GM18508 (cell line): ENCODE measurements around the gene ADAMTS14.

Experiments used
- ATAC-seq: cut with Tn5 transposase; IDR thresholded peaks from one replicate; pipeline ENCODE4 v1.9.1; 2021; ENCODE audit warnings: moderate number of reproducible peaks; ENCODE audit not compliant: insufficient read depth, unreplicated experiment

ADAMTS14 gene

GRCh38 chr10:70673043-70673928 lies 980 bp downstream of the ADAMTS14 start:
- ATAC-seq: no peak

- ATAC-seq: no peak
Observed at GRCh38 chr10:70673929-70674559, 1.7 kb downstream of the ADAMTS14 start.

DNA sequence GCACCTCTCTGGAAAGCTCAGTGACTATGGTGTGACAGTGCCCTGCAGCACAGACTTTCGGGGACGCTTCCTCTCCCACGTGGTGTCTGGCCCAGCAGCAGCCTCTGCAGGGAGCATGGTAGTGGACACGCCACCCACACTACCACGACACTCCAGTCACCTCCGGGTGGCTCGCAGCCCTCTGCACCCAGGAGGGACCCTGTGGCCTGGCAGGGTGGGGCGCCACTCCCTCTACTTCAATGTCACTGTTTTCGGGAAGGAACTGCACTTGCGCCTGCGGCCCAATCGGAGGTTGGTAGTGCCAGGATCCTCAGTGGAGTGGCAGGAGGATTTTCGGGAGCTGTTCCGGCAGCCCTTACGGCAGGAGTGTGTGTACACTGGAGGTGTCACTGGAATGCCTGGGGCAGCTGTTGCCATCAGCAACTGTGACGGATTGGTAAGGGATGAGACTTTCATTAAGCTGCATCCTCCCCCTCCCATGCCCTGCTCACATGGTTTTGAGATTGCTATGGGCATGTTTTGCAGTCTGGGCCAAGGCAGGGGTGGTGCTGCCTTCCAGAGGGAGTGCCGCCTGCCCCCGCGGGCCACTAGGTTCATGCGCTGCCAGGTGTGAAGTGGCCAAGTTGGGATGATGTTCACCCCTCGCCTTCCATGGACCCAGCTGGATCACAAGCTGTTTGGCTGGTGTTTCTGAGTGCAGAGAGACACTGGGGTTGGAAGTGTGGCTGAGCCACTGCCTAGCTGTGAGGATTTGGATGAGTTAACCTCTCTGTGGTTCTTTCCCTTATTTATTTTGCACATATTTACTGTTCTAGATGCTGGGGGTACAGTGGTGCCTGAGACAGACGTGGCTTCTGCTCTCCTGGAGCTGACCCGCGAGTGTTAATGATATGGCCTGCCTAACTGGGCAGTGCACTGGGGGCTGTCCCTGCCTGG lies 2.5 kb downstream of the ADAMTS14 start:
- ATAC-seq: no peak

DNA sequence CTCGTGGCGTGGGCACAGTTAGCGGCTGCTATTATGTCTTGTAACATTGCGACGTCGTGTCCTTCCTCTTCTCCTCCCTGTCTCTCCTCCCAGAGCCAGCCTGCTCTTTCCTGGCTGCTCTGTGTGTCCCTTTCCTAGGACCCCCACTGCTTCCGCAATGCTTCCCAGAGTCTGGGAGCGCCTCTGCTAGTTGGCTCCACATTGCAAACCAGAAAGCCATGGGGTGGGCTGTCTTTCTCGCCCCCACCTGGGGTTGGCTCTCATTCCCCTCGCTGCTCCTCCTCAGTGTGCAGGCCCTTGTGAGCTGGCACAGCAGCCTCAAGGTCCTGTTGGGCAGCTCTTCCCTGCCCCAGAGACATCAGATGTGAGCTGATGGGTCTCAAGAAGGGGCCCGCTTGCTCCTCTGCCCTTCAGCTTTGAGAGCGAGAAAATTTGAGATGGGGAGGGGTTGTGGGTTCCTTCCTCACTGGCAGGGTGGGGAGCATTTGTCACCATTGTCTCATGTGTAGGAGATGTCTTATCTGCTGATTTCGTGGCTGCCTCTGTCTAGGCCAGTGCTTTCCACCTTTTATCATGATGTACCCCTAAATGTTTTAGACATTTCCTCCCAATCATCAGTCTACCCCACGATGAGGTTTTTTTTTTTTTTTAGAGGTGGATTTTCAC lies 3.3 kb downstream of the ADAMTS14 start:
- no peak for ATAC-seq

DNA sequence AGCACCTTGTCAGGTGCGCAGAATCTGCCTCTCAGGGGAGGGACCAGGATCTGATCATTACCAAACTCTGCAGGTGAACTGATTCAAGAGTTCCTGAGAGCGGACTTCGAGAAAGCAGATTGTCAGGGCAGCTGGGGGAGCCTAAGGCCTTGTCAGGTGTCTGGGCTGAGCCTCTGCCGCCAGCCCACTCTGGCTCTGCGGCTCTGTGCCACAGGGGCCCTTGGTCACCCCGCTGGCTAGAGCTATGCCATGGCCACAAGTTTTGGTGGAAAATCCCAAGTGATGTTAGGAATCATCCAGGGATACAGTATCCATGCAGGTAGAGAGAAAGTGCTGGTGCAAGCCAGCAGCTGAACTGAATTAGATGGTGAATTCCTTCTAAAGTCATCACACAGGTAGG lies 4.2 kb downstream of the ADAMTS14 start:
- no peak for ATAC-seq

DNA sequence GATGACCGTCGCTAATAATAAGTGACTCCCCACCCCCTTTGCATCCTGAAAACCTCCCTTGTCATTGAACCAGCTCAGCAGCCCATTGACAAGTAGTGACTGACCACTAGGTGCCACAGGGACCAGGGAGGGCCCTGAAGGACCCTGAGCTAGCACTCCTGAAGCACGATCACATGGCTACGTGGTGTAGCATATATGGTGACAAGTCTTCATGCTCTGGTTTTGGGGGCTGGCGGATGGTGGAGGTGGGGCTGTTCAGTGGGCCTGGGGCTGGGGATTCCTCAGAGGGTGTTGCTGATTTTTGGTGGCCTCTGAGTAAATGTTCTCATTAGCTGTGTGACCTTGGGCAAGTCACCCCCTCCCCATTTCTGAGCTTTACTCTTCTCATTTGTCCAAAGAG lies 4.7 kb downstream of the ADAMTS14 start:
- ATAC-seq: no peak

GRCh38 chr10:70677620-70678249 lies 5.4 kb downstream of the ADAMTS14 start:
- ATAC-seq: no peak

DNA sequence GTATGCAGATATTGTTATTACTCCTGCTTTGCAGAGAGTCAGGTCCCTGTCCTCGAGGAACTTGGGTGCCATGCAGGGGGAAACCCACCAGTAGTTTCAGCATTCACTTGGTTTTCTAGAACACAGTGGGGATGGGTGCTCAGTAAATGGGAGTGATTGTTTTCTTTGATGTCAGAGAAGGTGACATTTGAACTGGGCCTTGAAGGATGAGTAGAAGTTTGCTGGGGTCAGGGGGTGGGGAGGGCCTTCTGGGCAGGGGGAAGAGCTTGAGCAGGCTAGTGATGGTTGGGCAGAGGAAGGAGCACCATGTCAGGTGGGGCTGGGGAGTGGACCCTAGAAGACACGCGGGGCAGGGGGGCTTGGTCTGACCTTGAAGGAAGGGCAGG lies 5.9 kb downstream of the ADAMTS14 start:
- no peak for ATAC-seq

- ATAC-seq: no peak
Observed at GRCh38 chr10:70678757-70679489, 6.6 kb downstream of the ADAMTS14 start.

DNA sequence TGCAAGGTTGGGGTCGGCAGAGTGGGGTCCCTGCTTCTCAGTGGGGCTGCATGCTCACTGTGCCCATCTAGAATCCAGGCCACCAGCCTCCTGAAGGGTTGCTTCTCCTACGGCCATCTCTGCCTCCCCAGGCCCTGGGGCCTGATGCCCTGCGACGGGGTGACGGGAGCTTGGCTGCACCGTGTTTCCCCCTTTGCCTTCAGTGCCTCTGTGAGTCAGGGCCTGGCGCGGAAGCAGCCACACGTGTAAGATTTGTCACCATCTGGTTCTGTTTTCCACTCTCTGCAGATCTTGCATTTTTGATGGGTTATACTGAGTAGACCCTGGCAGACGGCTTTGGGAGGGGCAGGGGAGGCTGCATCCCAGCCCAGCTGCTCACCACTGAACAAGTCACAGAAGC lies 7.2 kb downstream of the ADAMTS14 start:
- no peak for ATAC-seq

DNA sequence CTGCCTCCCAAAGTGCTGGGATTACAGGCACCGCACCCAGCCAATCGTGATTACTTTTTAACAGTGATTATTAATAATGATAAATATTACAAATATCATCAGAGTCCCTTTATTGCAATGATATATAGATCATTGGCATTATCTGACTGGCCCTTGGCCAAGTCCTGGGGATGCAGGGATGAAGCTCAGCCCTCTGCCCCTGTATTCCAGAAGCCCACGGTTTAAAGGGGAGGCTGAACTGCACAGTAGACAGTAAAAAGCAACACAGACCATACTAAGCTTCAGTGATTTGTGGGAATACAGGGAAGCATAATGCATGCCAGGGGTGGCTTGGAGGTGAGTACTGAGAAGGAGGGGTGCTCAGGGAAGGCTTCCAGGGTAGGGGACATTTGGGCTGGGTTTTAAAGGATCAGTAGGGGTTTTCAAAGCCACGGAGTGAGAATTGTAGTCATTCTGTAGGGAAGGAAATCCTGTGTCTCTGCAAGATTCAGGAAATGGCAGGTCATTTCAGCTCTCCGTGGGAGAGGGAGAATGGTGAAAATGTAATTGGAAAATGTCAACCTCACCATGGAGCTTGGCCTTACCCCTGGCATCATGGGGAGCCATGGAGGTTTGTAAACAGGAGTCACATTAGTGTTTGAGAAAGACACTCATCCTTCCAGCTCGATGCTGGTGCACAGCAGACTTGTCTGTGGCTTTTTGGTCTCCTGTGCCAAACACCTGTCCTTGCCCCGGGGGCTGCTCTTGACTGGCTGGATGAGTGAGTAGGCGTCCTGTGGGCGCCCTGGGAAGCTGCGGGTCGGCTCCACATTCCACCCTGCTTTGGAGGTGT lies 8.8 kb downstream of the ADAMTS14 start:
- no peak for ATAC-seq

- ATAC-seq: no peak
Observed at GRCh38 chr10:70681731-70682005, 9.4 kb downstream of the ADAMTS14 start.

DNA sequence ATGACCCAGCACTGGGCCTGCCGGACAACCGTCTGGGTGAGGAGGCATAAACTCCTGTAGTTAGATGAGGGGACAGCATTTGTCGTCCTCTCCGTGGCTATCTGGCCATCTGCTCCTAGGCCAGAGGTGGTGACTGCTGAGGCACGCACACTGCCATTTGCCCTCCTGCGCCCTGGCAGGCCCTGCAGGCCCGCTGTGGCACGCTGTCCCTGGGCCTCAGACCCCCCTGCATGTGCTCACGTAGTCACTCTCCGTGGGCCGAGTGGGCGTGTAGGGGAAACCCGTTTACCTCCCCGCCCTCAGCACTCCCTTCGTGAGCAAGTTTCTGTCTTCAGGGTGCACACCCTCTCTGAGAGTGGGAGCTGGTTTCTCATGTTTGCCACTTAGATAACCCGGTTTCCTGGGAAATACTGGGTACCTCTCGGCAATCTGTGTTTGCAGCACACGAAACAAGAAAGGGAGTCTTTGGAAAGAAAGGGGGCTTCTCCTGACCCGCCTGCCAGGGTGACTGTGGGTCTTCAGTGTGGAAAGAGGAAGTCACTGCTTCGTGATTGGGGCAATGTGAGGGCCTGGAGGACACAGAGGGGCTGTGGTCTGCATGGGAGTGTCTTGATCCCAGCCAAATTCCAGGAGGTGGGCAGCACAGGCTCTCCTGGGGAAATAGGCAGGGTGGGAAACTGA lies 10.8 kb downstream of the ADAMTS14 start:
- ATAC-seq: no peak

- ATAC-seq: no peak
Observed at GRCh38 chr10:70683601-70683934, 11.3 kb downstream of the ADAMTS14 start.

DNA sequence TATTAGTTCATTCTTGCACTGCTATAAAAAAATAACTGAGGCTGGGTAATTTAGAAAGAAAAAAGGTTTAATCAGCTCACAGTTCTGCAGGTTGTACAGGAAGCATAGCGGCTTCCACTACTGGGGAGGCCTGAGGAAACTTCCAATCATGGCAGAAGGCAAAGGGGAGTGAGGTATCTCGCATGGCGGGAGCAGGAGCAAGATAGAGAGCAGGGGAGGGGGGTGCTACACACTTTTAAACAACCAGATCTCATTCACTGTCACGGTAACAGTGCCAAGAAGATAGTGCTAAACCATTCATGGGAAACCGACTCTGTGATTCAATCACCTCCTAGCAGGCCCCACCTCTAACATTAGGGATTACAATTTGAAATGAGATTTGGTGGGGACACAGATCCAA lies 11.6 kb downstream of the ADAMTS14 start:
- ATAC-seq: no peak

GRCh38 chr10:70684374-70684773 lies 12.1 kb downstream of the ADAMTS14 start:
- ATAC-seq: no peak

GRCh38 chr10:70684839-70685454 lies 12.6 kb downstream of the ADAMTS14 start:
- ATAC-seq: no peak

GRCh38 chr10:70685455-70685911 lies 13.2 kb downstream of the ADAMTS14 start:
- ATAC-seq: no peak
